Measurements from ENCODE around the gene SBK3. TPM values are rescaled to one million over a fixed set of nuclear protein-coding genes. Genes with fewer than 3 reads are reported as not detected.

SBK3 gene
- polyA plus RNA-seq, 1 of the 3 experiments (the other 2 are of a cell fraction) = 0.03 TPM

DNA sequence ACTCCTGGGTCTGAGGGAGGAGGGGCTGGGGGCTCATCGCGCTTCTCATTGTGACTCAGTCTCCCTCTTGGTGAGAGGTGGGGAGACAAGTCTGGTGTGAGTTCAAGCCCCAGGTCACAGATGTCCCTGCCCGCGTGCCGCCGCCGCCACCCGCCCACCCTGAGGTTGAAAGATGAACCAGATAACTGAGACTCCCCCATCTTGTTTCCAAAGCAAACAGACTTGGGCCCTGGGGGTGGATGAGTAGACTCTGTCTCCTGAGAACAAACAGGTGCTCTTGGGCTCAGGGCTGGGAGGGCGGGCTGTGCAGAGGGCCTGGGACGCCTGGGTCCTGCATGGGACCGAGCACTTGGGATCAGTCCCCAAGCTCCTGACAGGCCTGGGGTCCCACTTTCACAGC lies 9.0 kb downstream of the SBK3 start:
- WGBS (ENCODE audit: low lambda C conversion rate) = 86% methylated on average over 11 of the region's 11 CpGs
- no peaks in the 10 kb centered on the region for H3K9me2 ChIP-seq

More for the DNA sequence above, 9.0 kb downstream of the SBK3 start:
- Histone ChIP-seq H3K9me3 (no peaks in the 10 kb centered on the region), H3K27ac (ENCODE audit: low read depth in 2 of 2, low read length in 1 of 2) (no peak overlapping the region), H4K20me1 (ENCODE audit: insufficient read depth) (no peaks in the 10 kb centered on the region), H3F3A (replicated peaks; ENCODE audit: insufficient read depth) (peaks cover 4% of the 10 kb centered on the region), H3K79me2 (ENCODE audit: insufficient read depth) (no peaks in the 10 kb centered on the region), H2AFZ (ENCODE audit: low read depth) (no peak overlapping the region), H3K4me1 (ENCODE audit: control insufficient read depth in 1 of 2, insufficient read depth in 2 of 2, low read depth in 1 of 2, low read length in 1 of 2) (peaks cover 0 to 3% of the 10 kb centered on the region in 2 experiments; a peak in 2 of 4 replicates), H3K27me3 (ENCODE audit: insufficient read depth) (no peaks in the 10 kb centered on the region), H3K36me3 (replicated peaks in 1 of 2; ENCODE audit: control insufficient read depth in 1 of 2, insufficient read depth in 2 of 2, low read length in 1 of 2) (no peaks in the 10 kb centered on the region), H3K4me3 (ENCODE audit: low read depth in 2 of 2, low read length in 1 of 2) (no peak overlapping the region), H3K4me2 (no peak overlapping the region), H3K9ac (no peak overlapping the region)
- ChIA-PET CTCF (interaction anchor here (1.2 to 2.1 kb wide), 4 partner anchors 8 to 51 kb away, joined by 3 to 9 read pairs (median 6); no protein-coding TSS in a partner anchor), POLR2A (no interaction called here)
- no peak for TF ChIP-seq GATA2 (CRISPR knock-in tag; IDR thresholded peaks at IDR 0.05)
- no peak for TF ChIP-seq NRF1 (IDR thresholded peaks at IDR 0.05; ENCODE audit: low read depth, low read length)
- TF ChIP-seq TAF1 (IDR thresholded peaks at IDR 0.05; ENCODE audit: borderline replicate concordance, low read depth, low read length) = no peak
- TF ChIP-seq, protein P1, sequence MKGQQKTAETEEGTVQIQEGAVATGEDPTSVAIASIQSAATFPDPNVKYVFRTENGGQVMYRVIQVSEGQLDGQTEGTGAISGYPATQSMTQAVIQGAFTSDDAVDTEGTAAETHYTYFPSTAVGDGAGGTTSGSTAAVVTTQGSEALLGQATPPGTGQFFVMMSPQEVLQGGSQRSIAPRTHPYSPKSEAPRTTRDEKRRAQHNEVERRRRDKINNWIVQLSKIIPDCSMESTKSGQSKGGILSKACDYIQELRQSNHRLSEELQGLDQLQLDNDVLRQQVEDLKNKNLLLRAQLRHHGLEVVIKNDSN (IDR thresholded peaks at IDR 0.05; ENCODE audit: borderline replicate concordance, low read depth) = no peak
- TF ChIP-seq, protein P2, sequence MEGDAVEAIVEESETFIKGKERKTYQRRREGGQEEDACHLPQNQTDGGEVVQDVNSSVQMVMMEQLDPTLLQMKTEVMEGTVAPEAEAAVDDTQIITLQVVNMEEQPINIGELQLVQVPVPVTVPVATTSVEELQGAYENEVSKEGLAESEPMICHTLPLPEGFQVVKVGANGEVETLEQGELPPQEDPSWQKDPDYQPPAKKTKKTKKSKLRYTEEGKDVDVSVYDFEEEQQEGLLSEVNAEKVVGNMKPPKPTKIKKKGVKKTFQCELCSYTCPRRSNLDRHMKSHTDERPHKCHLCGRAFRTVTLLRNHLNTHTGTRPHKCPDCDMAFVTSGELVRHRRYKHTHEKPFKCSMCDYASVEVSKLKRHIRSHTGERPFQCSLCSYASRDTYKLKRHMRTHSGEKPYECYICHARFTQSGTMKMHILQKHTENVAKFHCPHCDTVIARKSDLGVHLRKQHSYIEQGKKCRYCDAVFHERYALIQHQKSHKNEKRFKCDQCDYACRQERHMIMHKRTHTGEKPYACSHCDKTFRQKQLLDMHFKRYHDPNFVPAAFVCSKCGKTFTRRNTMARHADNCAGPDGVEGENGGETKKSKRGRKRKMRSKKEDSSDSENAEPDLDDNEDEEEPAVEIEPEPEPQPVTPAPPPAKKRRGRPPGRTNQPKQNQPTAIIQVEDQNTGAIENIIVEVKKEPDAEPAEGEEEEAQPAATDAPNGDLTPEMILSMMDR (IDR thresholded peaks at IDR 0.05) = no peak
- no peak for TF ChIP-seq RCOR1 (IDR thresholded peaks at IDR 0.05; ENCODE audit: low read length)
- no peak for TF ChIP-seq YY1 (IDR thresholded peaks at IDR 0.05; ENCODE audit: low read depth)
- TF ChIP-seq, protein P3, sequence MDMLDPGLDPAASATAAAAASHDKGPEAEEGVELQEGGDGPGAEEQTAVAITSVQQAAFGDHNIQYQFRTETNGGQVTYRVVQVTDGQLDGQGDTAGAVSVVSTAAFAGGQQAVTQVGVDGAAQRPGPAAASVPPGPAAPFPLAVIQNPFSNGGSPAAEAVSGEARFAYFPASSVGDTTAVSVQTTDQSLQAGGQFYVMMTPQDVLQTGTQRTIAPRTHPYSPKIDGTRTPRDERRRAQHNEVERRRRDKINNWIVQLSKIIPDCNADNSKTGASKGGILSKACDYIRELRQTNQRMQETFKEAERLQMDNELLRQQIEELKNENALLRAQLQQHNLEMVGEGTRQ (IDR thresholded peaks at IDR 0.05; ENCODE audit: borderline replicate concordance, low read depth, low read length) = no peak
- TF ChIP-seq, protein P4, sequence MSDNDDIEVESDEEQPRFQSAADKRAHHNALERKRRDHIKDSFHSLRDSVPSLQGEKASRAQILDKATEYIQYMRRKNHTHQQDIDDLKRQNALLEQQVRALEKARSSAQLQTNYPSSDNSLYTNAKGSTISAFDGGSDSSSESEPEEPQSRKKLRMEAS (IDR thresholded peaks at IDR 0.05; ENCODE audit: low read depth) = no peak
- no peak for TF ChIP-seq TCF12 (IDR thresholded peaks at IDR 0.05)
- TF ChIP-seq ELF1 (IDR thresholded peaks at IDR 0.05) = no peak
- TF ChIP-seq FOXM1 (IDR thresholded peaks at IDR 0.05; ENCODE audit: low read depth) = no peak
- no peak for TF ChIP-seq SMC3 (IDR thresholded peaks at IDR 0.05; ENCODE audit: low read depth, low read length)
- no peak for TF ChIP-seq CHD2 (IDR thresholded peaks at IDR 0.05; ENCODE audit: low read length, partially characterized antibody)
- TF ChIP-seq NFIC (IDR thresholded peaks at IDR 0.05; ENCODE audit: borderline replicate concordance) = no peak
- TF ChIP-seq, protein P5, sequence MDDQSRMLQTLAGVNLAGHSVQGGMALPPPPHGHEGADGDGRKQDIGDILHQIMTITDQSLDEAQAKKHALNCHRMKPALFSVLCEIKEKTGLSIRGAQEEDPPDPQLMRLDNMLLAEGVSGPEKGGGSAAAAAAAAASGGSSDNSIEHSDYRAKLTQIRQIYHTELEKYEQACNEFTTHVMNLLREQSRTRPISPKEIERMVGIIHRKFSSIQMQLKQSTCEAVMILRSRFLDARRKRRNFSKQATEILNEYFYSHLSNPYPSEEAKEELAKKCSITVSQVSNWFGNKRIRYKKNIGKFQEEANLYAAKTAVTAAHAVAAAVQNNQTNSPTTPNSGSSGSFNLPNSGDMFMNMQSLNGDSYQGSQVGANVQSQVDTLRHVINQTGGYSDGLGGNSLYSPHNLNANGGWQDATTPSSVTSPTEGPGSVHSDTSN (IDR thresholded peaks at IDR 0.05) = no peak
- TF ChIP-seq, protein P6, sequence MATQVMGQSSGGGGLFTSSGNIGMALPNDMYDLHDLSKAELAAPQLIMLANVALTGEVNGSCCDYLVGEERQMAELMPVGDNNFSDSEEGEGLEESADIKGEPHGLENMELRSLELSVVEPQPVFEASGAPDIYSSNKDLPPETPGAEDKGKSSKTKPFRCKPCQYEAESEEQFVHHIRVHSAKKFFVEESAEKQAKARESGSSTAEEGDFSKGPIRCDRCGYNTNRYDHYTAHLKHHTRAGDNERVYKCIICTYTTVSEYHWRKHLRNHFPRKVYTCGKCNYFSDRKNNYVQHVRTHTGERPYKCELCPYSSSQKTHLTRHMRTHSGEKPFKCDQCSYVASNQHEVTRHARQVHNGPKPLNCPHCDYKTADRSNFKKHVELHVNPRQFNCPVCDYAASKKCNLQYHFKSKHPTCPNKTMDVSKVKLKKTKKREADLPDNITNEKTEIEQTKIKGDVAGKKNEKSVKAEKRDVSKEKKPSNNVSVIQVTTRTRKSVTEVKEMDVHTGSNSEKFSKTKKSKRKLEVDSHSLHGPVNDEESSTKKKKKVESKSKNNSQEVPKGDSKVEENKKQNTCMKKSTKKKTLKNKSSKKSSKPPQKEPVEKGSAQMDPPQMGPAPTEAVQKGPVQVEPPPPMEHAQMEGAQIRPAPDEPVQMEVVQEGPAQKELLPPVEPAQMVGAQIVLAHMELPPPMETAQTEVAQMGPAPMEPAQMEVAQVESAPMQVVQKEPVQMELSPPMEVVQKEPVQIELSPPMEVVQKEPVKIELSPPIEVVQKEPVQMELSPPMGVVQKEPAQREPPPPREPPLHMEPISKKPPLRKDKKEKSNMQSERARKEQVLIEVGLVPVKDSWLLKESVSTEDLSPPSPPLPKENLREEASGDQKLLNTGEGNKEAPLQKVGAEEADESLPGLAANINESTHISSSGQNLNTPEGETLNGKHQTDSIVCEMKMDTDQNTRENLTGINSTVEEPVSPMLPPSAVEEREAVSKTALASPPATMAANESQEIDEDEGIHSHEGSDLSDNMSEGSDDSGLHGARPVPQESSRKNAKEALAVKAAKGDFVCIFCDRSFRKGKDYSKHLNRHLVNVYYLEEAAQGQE (IDR thresholded peaks at IDR 0.05; ENCODE audit: low read depth, low read length) = no peak
- TF ChIP-seq RFX5 (IDR thresholded peaks at IDR 0.05; ENCODE audit: low read length) = no peak
- DNase-seq = no peak
